Transverse colon (tissue), 4 donors: ENCODE results near the gene STK10. TPM values are rescaled to one million over a fixed set of nuclear protein-coding genes. Genes with fewer than 3 reads are reported as not detected.

ENCODE experiments used
- DNase-seq: peaks from one replicate; pipeline ENCODE4 v3.0.0-alpha.2; 2019
- H3K27ac ChIP-seq, 4 donors: fragments of 200-600 bp; sonication (generic); 2 replicates each; pipeline ENCODE4 v1.5.1; 2016 to 2018; ENCODE audit warnings: inconsistent platforms in 4 of 4
- H3K27me3 ChIP-seq: fragments of 200-600 bp; sonication (generic); 2 replicates; pipeline ENCODE4 v1.5.1; 2017; ENCODE audit warnings: inconsistent platforms
- H3K36me3 ChIP-seq, 4 donors: fragments of 200-600 bp; sonication (generic); 2 replicates each; pipeline ENCODE4 v1.5.1; 2017 to 2019; ENCODE audit warnings: inconsistent platforms in 4 of 4
- H3K4me1 ChIP-seq, 4 donors: fragments of 200-600 bp; sonication (generic); 2 replicates each; pipeline ENCODE4 v1.5.1; 2017 to 2020; ENCODE audit warnings: inconsistent platforms in 4 of 4
- H3K4me3 ChIP-seq, 4 donors: fragments of 200-600 bp; sonication (generic); 1 replicate in 1 of 4; 2 replicates in 3 of 4; pipeline versions ENCODE4 v1.5.1 to v1.6.1; 2017 to 2019; ENCODE audit warnings: inconsistent platforms in 4 of 4
- H3K9me3 ChIP-seq, 2 donors: fragments of 200-600 bp; sonication (generic); 2 replicates each; pipeline ENCODE4 v1.5.1; 2017 to 2019; ENCODE audit warnings: inconsistent platforms in 2 of 2
- CTCF ChIP-seq, 5 experiments: fragments of 200-600 bp in 3 of 5; fragments of 450-650 bp in 2 of 5; sonication (generic) in 3 of 5; IDR thresholded peaks; 1 replicate in 2 of 5; 2 replicates in 3 of 5; pipeline ENCODE4 v1.5.1; 2016 to 2017; ENCODE audit warnings: antibody characterized with exemption in 5 of 5, inconsistent platforms in 3 of 5, mild to moderate bottlenecking in 2 of 5, moderate library complexity in 1 of 5
- EP300 ChIP-seq: sonication (generic); formaldehyde crosslinking; IDR thresholded peaks from one replicate; pipeline ENCODE4 v1.6.1; 2017; ENCODE audit warnings: antibody characterized with exemption, low read depth
- POLR2A ChIP-seq: fragments of 450-650 bp; IDR thresholded peaks from one replicate; pipeline ENCODE4 v1.6.1; 2016; ENCODE audit warnings: antibody characterized with exemption, mild to moderate bottlenecking, moderate library complexity
- POLR2AphosphoS5 ChIP-seq, 3 donors: sonication (generic); formaldehyde crosslinking; IDR thresholded peaks; one replicate each; pipeline ENCODE4 v1.6.1; 2016; ENCODE audit warnings: antibody characterized with exemption in 3 of 3
- WGBS, 2 donors: methylation state at CpG; one replicate each; pipeline ENCODE4 v1.1.5; 2018; ENCODE audit warnings: low coverage in 1 of 2; 5-methylcytosine and 5-hydroxymethylcytosine counted together
- in situ Hi-C, 4 donors: fragments of 200-750 bp; cut with MboI; loops; one replicate each; pipeline versions ENCODE4 v1.15.0 to v1.15.1; 2017; ENCODE audit warnings: low sequenced_read_pairs in 3 of 4, low pct_ligation_motif_present in 1 of 4, low pct_unique_long_range_greater_than_20kb in 1 of 4
- intact Hi-C: fragments of 100-400 bp; cut with DNase I; formaldehyde crosslinking; loops from one replicate; pipeline ENCODE4 v1.15.1; 2023; ENCODE audit warnings: low total_unique reads
- total RNA-seq, 4 donors: library from RNA; depleted of rRNA; stranded (reverse); fragments of >200 nt; gene quantifications; one replicate each; pipeline ENCODE4 v1.1.0, GENCODE V29; 2016

STK10 gene
- total RNA-seq, 4 donors from 2014 or later, result 21.2 to 207 (median 49.3) TPM

DNA sequence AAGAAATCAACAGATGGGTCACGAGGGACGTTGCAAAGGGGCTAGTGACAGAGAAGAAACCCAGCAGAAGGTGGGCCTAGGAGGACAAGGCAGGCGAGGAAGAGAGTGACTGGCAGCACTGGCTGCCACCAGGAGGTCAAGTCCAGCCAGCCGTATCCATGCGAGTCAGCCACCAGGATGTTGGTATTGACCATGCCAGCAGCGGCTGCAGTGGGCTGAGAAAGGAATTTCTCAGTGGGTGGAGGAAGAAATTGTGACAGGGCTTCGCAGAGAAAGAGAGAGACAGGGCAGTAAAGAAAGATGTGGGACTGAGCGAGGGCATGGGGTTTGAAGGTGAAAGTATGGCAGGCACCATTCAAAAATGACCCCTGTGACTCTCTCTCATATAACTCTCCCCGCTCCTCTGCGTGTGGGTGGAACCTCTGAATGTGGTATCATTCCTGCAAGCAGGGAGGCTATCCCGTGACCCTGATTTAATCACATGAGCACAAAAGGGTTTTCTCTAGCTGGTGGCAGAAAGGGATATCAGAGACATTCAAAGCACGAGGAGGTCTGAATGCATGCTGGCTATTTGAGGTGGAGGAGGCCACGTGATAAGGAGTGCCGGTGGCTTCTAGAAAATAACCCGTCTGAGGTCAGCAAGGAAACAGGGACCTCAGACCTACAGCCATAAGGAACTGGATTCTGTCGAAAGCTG is 136.2 kb downstream of the STK10 start:
- Histone ChIP-seq H3K4me1 (peaks cover 0 to 7% (median 2%) of the 10 kb centered on the region in 4 donors), H3K27ac (peak overlapping the region in 1 of 4 donors; percentile 25), H3K9me3 (no peaks in the 10 kb centered on the region), H3K27me3 (no peaks in the 10 kb centered on the region), H3K4me3 (no peak overlapping the region), H3K36me3 (peaks cover 0 to 4% (median 0%) of the 10 kb centered on the region in 4 donors)
- no peak for DNase-seq
- in situ Hi-C loops (no loop called here), intact Hi-C loops (no loop called here)
- TF ChIP-seq POLR2AphosphoS5 (IDR thresholded peaks at IDR 0.05) (no peak), CTCF (IDR thresholded peaks at IDR 0.05) (no peak), EP300 (no peak), POLR2A (no peak)
- 87% methylated on average over 16 of the region's 16 CpGs; no CpG with 5 or more reads in 1 of the 2 donors for WGBS, 2 donors

GRCh38 chr5:172050080-172050479 is 137.9 kb downstream of the STK10 start:
- intact Hi-C loops (no loop called here), in situ Hi-C loops (no loop called here)
- DNase-seq, result no peak
- H3K4me3 ChIP-seq, result no peak overlapping the region
- H3K9me3 ChIP-seq, result no peaks in the 10 kb centered on the region
- H3K27ac ChIP-seq, result no peak overlapping the region
- WGBS, 2 donors, result 87% methylated on average over 4 of the region's 4 CpGs; no CpG with 5 or more reads in 1 of the 2 donors
- H3K27me3 ChIP-seq, result no peaks in the 10 kb centered on the region
- H3K4me1 ChIP-seq, result peaks cover 0 to 7% (median 2%) of the 10 kb centered on the region in 4 donors
- peaks cover 0 to 4% (median 0%) of the 10 kb centered on the region in 4 donors for H3K36me3 ChIP-seq
- no peak for TF ChIP-seq POLR2A
- no peak for TF ChIP-seq POLR2AphosphoS5 (IDR thresholded peaks at IDR 0.05)
- no peak for TF ChIP-seq CTCF (IDR thresholded peaks at IDR 0.05)
- no peak for TF ChIP-seq EP300

GRCh38 chr5:172049226-172049796 is 138.7 kb downstream of the STK10 start:
- Histone ChIP-seq H3K4me3 (no peak overlapping the region), H3K36me3 (peaks cover 0 to 8% (median 0%) of the 10 kb centered on the region in 4 donors), H3K27me3 (no peaks in the 10 kb centered on the region), H3K4me1 (peaks cover 0 to 7% (median 2%) of the 10 kb centered on the region in 4 donors), H3K9me3 (no peaks in the 10 kb centered on the region), H3K27ac (no peak overlapping the region)
- in situ Hi-C loops, result loop anchor here (10.0 to 25.0 kb wide), 3 partner anchors 135 to 637 kb away; partner anchors contain the start of gene FGF18 (in 4 of the 4)
- WGBS, 2 donors, result 60 to 88% methylated on average over 1 to 12 of the region's 12 CpGs
- no peak for DNase-seq
- intact Hi-C loops, result loop anchor here (10.0 kb wide), 1 partner anchor 135 kb away; no protein-coding TSS in a partner anchor
- TF ChIP-seq POLR2A, result no peak
- no peak for TF ChIP-seq CTCF (IDR thresholded peaks at IDR 0.05)
- TF ChIP-seq EP300, result no peak

DNA sequence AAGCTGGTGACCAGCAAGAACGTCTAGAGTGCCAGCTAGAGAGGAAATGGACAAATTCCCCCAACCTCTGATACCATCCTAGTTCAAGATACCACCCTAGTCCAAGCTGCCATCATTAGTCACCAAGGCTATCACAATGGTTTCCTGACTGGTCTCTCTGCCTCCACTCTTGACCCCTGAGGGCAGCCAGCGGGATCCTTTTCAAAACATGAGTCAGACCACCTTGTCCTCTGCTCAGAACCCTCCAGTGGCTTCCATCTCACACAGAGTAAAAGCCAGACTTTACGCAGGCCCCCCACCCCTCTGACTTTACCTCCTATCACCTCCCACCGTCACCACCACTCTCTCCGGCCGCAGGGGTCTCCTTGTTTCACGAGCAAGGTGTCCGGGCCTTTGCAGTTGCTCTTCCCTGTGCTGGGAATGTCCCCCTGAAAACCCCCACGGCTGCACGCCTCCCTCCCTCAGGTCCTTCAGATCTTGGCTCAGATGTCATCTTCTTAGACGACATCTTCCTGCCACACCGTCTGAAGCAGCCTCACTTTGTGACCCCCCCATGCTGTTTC is 139.4 kb downstream of the STK10 start:
- H3K4me1 ChIP-seq, result peaks cover 0 to 7% (median 2%) of the 10 kb centered on the region in 4 donors
- no peaks in the 10 kb centered on the region for H3K9me3 ChIP-seq
- no peaks in the 10 kb centered on the region for H3K27me3 ChIP-seq
- in situ Hi-C loops, result loop anchor here (10.0 to 25.0 kb wide), 3 partner anchors 134 to 636 kb away; partner anchors contain the start of gene FGF18 (in 4 of the 4)
- H3K36me3 ChIP-seq, result peaks cover 0 to 11% (median 0%) of the 10 kb centered on the region in 4 donors
- H3K4me3 ChIP-seq, result no peak overlapping the region
- WGBS, 2 donors, result 89 to 97% methylated on average over 10 to 12 of the region's 12 CpGs
- no peak for TF ChIP-seq POLR2A
- no peak for TF ChIP-seq CTCF (IDR thresholded peaks at IDR 0.05)
- no peak for TF ChIP-seq EP300
- no peak for TF ChIP-seq POLR2AphosphoS5 (IDR thresholded peaks at IDR 0.05)
- intact Hi-C loops, result loop anchor here (10.0 kb wide), 1 partner anchor 134 kb away; no protein-coding TSS in a partner anchor
- H3K27ac ChIP-seq, result no peak overlapping the region
- DNase-seq, result no peak
